HG03139 (cell line): ENCODE results near the gene OBSCN.

Experiments used
- ATAC-seq: cut with Tn5 transposase; IDR thresholded peaks from one replicate; pipeline ENCODE4 v1.9.1; 2021; ENCODE audit not compliant: unreplicated experiment

Gene OBSCN

GRCh38 chr1:228350831-228351781 lies 143.3 kb downstream of the OBSCN start:
- ATAC-seq, result no peak

GRCh38 chr1:228351850-228352249 lies 144.0 kb downstream of the OBSCN start:
- no peak for ATAC-seq

- no peak for ATAC-seq
Measured at GRCh38 chr1:228352677-228353481, 145.0 kb downstream of the OBSCN start.

- ATAC-seq, result no peak
Measured at GRCh38 chr1:228353601-228354371, 145.9 kb downstream of the OBSCN start.

GRCh38 chr1:228354390-228355320 lies 146.8 kb downstream of the OBSCN start:
- no peak for ATAC-seq

- ATAC-seq, result no peak
Measured at GRCh38 chr1:228356897-228357680, 149.2 kb downstream of the OBSCN start.

GRCh38 chr1:228358039-228358763 lies 150.4 kb downstream of the OBSCN start:
- ATAC-seq, result no peak

GRCh38 chr1:228358764-228359612 lies 151.1 kb downstream of the OBSCN start:
- ATAC-seq, result no peak

GRCh38 chr1:228359613-228360532 lies 152.0 kb downstream of the OBSCN start:
- no peak for ATAC-seq

- no peak for ATAC-seq
Measured at GRCh38 chr1:228360533-228361313, 152.9 kb downstream of the OBSCN start.

GRCh38 chr1:228361314-228362140 lies 153.7 kb downstream of the OBSCN start:
- no peak for ATAC-seq

GRCh38 chr1:228362141-228362883 lies 154.5 kb downstream of the OBSCN start:
- no peak for ATAC-seq

GRCh38 chr1:228362884-228363450 lies 155.1 kb downstream of the OBSCN start:
- no peak for ATAC-seq

GRCh38 chr1:228363686-228364067 lies 155.8 kb downstream of the OBSCN start:
- no peak for ATAC-seq
